ENCODE measurements around the gene TRIL.

Gene TRIL

DNA sequence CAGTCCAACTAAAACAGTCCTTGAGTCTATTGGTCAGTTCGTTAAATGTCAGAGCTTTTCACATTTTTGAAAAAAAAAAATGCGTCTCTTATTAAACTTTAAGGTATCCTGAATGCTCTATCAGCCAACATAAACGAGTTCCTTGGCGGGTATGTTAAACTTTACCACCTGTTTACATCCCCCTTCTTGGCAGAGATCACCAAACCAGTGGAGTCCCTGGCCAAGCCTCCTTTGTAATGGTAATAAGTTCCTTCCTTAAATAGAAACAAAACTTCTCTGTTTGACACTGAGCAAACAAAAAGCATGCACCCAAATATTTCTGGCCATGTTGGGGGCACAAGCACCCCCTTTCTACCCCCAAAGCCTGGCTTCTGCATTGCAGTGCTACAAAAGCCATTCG, 3.2 kb downstream of the TRIL start:
- no peak overlapping the region for H3K27ac ChIP-seq (ENCODE audit: extremely low read depth, low read depth, low read length)
- H3K9me3 ChIP-seq (ENCODE audit: control insufficient read depth, insufficient read depth, low read depth, low read length), result no peaks in the 10 kb centered on the region
- H3K4me1 ChIP-seq (ENCODE audit: control insufficient read depth, insufficient read depth, low read length), result no peaks in the 10 kb centered on the region
- no peak overlapping the region for H3K4me3 ChIP-seq (ENCODE audit: low read depth, low read length)
- POLR2A ChIA-PET, result interaction anchor here (0.6 kb wide), 1 partner anchor 261 kb away, joined by 3 read pairs; no protein-coding TSS in a partner anchor
- H3K36me3 ChIP-seq (ENCODE audit: control insufficient read depth in 2 of 2, insufficient read depth in 1 of 2, low read length in 2 of 2), result no peaks in the 10 kb centered on the region
- CTCF ChIA-PET, result interaction anchor here (0.6 to 6.0 kb wide), 6 partner anchors 10 to 158 kb away, joined by 3 to 86 read pairs (median 26); no protein-coding TSS in a partner anchor
- no peak for TF ChIP-seq ZNF843 (tag by site-specific recombination; IDR thresholded peaks at IDR 0.05)
- no peak for TF ChIP-seq SALL2 (tag by site-specific recombination; IDR thresholded peaks at IDR 0.05; ENCODE audit: borderline replicate concordance)
- no peak for TF ChIP-seq ZNF132 (tag by site-specific recombination; IDR thresholded peaks at IDR 0.05; ENCODE audit: borderline replicate concordance)
- no peak for TF ChIP-seq ZNF510 (tag by site-specific recombination; IDR thresholded peaks at IDR 0.05; ENCODE audit: insufficient replicate concordance)
- TF ChIP-seq, protein P1, sequence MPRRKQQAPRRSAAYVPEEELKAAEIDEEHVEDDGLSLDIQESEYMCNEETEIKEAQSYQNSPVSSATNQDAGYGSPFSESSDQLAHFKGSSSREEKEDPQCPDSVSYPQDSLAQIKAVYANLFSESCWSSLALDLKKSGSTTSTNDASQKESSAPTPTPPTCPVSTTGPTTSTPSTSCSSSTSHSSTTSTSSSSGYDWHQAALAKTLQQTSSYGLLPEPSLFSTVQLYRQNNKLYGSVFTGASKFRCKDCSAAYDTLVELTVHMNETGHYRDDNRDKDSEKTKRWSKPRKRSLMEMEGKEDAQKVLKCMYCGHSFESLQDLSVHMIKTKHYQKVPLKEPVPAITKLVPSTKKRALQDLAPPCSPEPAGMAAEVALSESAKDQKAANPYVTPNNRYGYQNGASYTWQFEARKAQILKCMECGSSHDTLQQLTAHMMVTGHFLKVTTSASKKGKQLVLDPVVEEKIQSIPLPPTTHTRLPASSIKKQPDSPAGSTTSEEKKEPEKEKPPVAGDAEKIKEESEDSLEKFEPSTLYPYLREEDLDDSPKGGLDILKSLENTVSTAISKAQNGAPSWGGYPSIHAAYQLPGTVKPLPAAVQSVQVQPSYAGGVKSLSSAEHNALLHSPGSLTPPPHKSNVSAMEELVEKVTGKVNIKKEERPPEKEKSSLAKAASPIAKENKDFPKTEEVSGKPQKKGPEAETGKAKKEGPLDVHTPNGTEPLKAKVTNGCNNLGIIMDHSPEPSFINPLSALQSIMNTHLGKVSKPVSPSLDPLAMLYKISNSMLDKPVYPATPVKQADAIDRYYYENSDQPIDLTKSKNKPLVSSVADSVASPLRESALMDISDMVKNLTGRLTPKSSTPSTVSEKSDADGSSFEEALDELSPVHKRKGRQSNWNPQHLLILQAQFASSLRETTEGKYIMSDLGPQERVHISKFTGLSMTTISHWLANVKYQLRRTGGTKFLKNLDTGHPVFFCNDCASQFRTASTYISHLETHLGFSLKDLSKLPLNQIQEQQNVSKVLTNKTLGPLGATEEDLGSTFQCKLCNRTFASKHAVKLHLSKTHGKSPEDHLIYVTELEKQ (tag by site-specific recombination; IDR thresholded peaks at IDR 0.05; ENCODE audit: borderline replicate concordance), result no peak
- TF ChIP-seq, protein P2, sequence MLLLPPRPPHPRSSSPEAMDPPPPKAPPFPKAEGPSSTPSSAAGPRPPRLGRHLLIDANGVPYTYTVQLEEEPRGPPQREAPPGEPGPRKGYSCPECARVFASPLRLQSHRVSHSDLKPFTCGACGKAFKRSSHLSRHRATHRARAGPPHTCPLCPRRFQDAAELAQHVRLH (tag by site-specific recombination; IDR thresholded peaks at IDR 0.05), result no peak
- TF ChIP-seq HOXD13 (CRISPR knock-in tag; IDR thresholded peaks at IDR 0.05; ENCODE audit: borderline replicate concordance), result no peak
- TF ChIP-seq ZNF221 (tag by site-specific recombination; IDR thresholded peaks at IDR 0.05; ENCODE audit: borderline replicate concordance), result no peak
- TF ChIP-seq ZNF404 (tag by site-specific recombination; IDR thresholded peaks at IDR 0.05), result no peak
- TF ChIP-seq OSR2 (tag by site-specific recombination; IDR thresholded peaks at IDR 0.05), result no peak

DNA sequence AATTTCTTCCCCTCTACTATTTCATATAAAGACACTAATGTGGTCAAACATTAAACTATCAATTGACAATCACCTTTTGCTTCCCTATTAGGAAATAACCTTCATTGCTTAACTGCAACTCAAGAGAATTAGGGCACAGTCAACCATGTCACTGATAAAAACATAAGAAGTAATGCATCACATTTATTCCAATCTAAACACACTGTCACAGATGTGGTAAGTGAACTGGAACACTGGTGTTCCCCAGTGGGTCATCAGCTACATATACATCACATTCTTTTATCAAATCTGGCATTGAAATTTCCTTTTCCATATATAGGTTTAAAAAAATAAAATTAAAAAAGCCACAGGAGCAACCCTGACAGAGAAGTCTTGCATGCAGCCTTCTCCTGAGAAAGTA, 3.7 kb downstream of the TRIL start:
- ChIA-PET POLR2A (interaction anchor here (0.6 kb wide), 1 partner anchor 261 kb away, joined by 3 read pairs; no protein-coding TSS in a partner anchor), CTCF (interaction anchor here (0.6 to 6.0 kb wide), 5 partner anchors 10 to 49 kb away, joined by 3 to 86 read pairs (median 9); no protein-coding TSS in a partner anchor)
- H3K4me3 ChIP-seq (ENCODE audit: low read depth, low read length), result no peak overlapping the region
- no peaks in the 10 kb centered on the region for H3K4me1 ChIP-seq (ENCODE audit: control insufficient read depth, insufficient read depth, low read length)
- no peaks in the 10 kb centered on the region for H3K9me3 ChIP-seq (ENCODE audit: control insufficient read depth, insufficient read depth, low read depth, low read length)
- H3K36me3 ChIP-seq (ENCODE audit: control insufficient read depth in 2 of 2, insufficient read depth in 1 of 2, low read length in 2 of 2), result no peaks in the 10 kb centered on the region
- H3K27ac ChIP-seq (ENCODE audit: extremely low read depth, low read depth, low read length), result no peak overlapping the region
- TF ChIP-seq, protein P3, sequence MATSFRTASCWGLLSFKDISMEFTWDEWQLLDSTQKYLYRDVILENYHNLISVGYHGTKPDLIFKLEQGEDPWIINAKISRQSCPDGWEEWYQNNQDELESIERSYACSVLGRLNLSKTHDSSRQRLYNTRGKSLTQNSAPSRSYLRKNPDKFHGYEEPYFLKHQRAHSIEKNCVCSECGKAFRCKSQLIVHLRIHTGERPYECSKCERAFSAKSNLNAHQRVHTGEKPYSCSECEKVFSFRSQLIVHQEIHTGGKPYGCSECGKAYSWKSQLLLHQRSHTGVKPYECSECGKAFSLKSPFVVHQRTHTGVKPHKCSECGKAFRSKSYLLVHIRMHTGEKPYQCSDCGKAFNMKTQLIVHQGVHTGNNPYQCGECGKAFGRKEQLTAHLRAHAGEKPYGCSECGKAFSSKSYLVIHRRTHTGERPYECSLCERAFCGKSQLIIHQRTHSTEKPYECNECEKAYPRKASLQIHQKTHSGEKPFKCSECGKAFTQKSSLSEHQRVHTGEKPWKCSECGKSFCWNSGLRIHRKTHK (tag by site-specific recombination; IDR thresholded peaks at IDR 0.05), result no peak
- TF ChIP-seq, protein P4, sequence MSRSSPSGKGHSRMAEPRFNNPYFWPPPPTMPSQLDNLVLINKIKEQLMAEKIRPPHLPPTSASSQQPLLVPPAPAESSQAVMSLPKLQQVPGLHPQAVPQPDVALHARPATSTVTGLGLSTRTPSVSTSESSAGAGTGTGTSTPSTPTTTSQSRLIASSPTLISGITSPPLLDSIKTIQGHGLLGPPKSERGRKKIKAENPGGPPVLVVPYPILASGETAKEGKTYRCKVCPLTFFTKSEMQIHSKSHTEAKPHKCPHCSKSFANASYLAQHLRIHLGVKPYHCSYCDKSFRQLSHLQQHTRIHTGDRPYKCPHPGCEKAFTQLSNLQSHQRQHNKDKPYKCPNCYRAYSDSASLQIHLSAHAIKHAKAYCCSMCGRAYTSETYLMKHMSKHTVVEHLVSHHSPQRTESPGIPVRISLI (tag by site-specific recombination; IDR thresholded peaks at IDR 0.05), result no peak
- TF ChIP-seq ZNF114 (tag by site-specific recombination; IDR thresholded peaks at IDR 0.05), result no peak
- no peak for TF ChIP-seq ZFP37 (tag by site-specific recombination; IDR thresholded peaks at IDR 0.05)
- no peak for TF ChIP-seq ZNF391 (tag by site-specific recombination; IDR thresholded peaks at IDR 0.05; ENCODE audit: borderline replicate concordance, low read depth)
- no peak for TF ChIP-seq ZNF132 (tag by site-specific recombination; IDR thresholded peaks at IDR 0.05; ENCODE audit: borderline replicate concordance)
- TF ChIP-seq ZBTB8A (tag by site-specific recombination; IDR thresholded peaks at IDR 0.05), result no peak
- no peak for TF ChIP-seq ZNF558 (tag by site-specific recombination; IDR thresholded peaks at IDR 0.05)
- TF ChIP-seq, protein P5, sequence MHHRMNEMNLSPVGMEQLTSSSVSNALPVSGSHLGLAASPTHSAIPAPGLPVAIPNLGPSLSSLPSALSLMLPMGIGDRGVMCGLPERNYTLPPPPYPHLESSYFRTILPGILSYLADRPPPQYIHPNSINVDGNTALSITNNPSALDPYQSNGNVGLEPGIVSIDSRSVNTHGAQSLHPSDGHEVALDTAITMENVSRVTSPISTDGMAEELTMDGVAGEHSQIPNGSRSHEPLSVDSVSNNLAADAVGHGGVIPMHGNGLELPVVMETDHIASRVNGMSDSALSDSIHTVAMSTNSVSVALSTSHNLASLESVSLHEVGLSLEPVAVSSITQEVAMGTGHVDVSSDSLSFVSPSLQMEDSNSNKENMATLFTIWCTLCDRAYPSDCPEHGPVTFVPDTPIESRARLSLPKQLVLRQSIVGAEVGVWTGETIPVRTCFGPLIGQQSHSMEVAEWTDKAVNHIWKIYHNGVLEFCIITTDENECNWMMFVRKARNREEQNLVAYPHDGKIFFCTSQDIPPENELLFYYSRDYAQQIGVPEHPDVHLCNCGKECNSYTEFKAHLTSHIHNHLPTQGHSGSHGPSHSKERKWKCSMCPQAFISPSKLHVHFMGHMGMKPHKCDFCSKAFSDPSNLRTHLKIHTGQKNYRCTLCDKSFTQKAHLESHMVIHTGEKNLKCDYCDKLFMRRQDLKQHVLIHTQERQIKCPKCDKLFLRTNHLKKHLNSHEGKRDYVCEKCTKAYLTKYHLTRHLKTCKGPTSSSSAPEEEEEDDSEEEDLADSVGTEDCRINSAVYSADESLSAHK (tag by site-specific recombination; IDR thresholded peaks at IDR 0.05), result no peak
- TF ChIP-seq, protein P6, sequence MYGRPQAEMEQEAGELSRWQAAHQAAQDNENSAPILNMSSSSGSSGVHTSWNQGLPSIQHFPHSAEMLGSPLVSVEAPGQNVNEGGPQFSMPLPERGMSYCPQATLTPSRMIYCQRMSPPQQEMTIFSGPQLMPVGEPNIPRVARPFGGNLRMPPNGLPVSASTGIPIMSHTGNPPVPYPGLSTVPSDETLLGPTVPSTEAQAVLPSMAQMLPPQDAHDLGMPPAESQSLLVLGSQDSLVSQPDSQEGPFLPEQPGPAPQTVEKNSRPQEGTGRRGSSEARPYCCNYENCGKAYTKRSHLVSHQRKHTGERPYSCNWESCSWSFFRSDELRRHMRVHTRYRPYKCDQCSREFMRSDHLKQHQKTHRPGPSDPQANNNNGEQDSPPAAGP (tag by site-specific recombination; IDR thresholded peaks at IDR 0.05), result no peak
- TF ChIP-seq ZNF629 (tag by site-specific recombination; IDR thresholded peaks at IDR 0.05), result no peak
- no peak for TF ChIP-seq ZNF202 (tag by site-specific recombination; IDR thresholded peaks at IDR 0.05; ENCODE audit: borderline replicate concordance)

Measured in HEK293 (cell line).